ENCODE measurements around the gene TIMM21. TPM values are rescaled to one million over a fixed set of nuclear protein-coding genes. Genes with fewer than 3 reads are reported as not detected.

Gene TIMM21
- total and polyA plus RNA-seq, 4 donors: 22.0 to 39.2 (median 30.0) TPM

- Histone ChIP-seq H3K27me3 (ENCODE audit: control insufficient read depth in 4 of 4, insufficient read depth in 4 of 4, low read length in 3 of 4) (no peaks in the 10 kb centered on the region), H3K36me3 (ENCODE audit: control insufficient read depth in 4 of 4, insufficient read depth in 3 of 4, low read depth in 1 of 4, low read length in 3 of 4) (peaks cover 0 to 5% (median 2%) of the 10 kb centered on the region in 4 donors), H3K9ac (ENCODE audit: low read depth in 1 of 2, low read length in 2 of 2) (no peak overlapping the region), H3K27ac (ENCODE audit: low read depth in 1 of 2, low read length in 2 of 2) (no peak overlapping the region), H3K9me3 (ENCODE audit: control insufficient read depth in 4 of 4, low read length in 3 of 4) (no peaks in the 10 kb centered on the region), H3K4me3 (ENCODE audit: low read depth in 1 of 3, low read length in 3 of 3) (no peak overlapping the region), H3K4me1 (ENCODE audit: control insufficient read depth in 4 of 4, insufficient read depth in 4 of 4, low read length in 3 of 4) (peaks cover 8 to 29% (median 24%) of the 10 kb centered on the region in 4 donors)
- WGBS: 90% methylated on average over 5 of the region's 5 CpGs
- no peak for DNase-seq (ENCODE audit: low spot score)
- TF ChIP-seq EGR1 (IDR thresholded peaks at IDR 0.05; ENCODE audit: low read depth in 2 of 2) (no peak), SP1 (IDR thresholded peaks at IDR 0.05) (no peak), RXRA (IDR thresholded peaks at IDR 0.05) (no peak), FOXA2 (IDR thresholded peaks at IDR 0.05) (no peak), HNF4G (IDR thresholded peaks at IDR 0.05) (no peak), CTCF (IDR thresholded peaks at IDR 0.05; ENCODE audit: low read depth, low read length, missing input control) (no peak), YY1 (IDR thresholded peaks at IDR 0.05) (no peak), HNF4A (conservative IDR thresholded peaks at IDR 0.05) (no peak), ATF3 (IDR thresholded peaks at IDR 0.05) (no peak), MAX (IDR thresholded peaks at IDR 0.05) (no peak), ZBTB33 (IDR thresholded peaks at IDR 0.05) (no peak), TAF1 (conservative IDR thresholded peaks at IDR 0.05) (no peak), NR2F2 (IDR thresholded peaks at IDR 0.05) (no peak), FOXA1 (IDR thresholded peaks at IDR 0.05) (no peak), RAD21 (IDR thresholded peaks at IDR 0.05) (no peak), GABPA (IDR thresholded peaks at IDR 0.05 in 1 of 2, conservative IDR thresholded peaks at IDR 0.05 in 1 of 2) (no peak), REST (IDR thresholded peaks at IDR 0.05) (no peak), JUND (IDR thresholded peaks at IDR 0.05) (no peak)
Measured at GRCh38 chr18:74149878-74150277, 1.6 kb downstream of the TIMM21 start.
